ENCODE data around the gene RTP5.
"Not testable (repeated sequence)": the region's sequence is repeated elsewhere in the genome, so short reads cannot be mapped to it uniquely, and the experiment has no call there.

The RTP5 gene

DNA sequence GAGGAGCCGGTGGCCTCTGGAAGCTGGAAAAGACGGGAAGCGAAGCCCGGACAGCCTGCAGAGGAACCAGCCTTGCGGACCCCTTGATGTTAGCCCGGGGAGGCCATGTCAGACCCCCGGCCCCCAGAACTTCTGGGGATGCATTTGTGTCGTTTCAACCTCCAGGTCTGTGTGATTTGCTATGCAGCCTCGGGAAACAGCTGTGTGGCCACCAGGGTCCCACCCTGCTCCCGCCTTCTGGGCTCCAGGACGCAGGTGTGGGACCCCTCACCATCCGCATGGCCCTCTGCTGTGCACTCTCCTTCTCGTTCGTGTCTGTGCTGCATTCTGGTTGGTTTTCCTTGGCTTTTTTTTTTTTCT is 47.3 kb upstream of the RTP5 start:
- ATAC-seq (ENCODE audit: low read depth) (no peak), DNase-seq (ENCODE audit: low spot score) (no peak)
- H3K36me3 ChIP-seq (ENCODE audit: low read depth), result no peaks in the 10 kb centered on the region
- no peak overlapping the region for H3K4me3 ChIP-seq (ENCODE audit: severe bottlenecking)
- H3K27ac ChIP-seq (ENCODE audit: poor library complexity, severe bottlenecking), result no peak overlapping the region
- peaks cover 2% of the 10 kb centered on the region for H3K9me3 ChIP-seq (ENCODE audit: severe bottlenecking)
- H3K27me3 ChIP-seq (ENCODE audit: insufficient read depth, poor library complexity, severe bottlenecking), result no peaks in the 10 kb centered on the region
- TF ChIP-seq, protein P1, sequence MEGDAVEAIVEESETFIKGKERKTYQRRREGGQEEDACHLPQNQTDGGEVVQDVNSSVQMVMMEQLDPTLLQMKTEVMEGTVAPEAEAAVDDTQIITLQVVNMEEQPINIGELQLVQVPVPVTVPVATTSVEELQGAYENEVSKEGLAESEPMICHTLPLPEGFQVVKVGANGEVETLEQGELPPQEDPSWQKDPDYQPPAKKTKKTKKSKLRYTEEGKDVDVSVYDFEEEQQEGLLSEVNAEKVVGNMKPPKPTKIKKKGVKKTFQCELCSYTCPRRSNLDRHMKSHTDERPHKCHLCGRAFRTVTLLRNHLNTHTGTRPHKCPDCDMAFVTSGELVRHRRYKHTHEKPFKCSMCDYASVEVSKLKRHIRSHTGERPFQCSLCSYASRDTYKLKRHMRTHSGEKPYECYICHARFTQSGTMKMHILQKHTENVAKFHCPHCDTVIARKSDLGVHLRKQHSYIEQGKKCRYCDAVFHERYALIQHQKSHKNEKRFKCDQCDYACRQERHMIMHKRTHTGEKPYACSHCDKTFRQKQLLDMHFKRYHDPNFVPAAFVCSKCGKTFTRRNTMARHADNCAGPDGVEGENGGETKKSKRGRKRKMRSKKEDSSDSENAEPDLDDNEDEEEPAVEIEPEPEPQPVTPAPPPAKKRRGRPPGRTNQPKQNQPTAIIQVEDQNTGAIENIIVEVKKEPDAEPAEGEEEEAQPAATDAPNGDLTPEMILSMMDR (IDR thresholded peaks at IDR 0.05; ENCODE audit: poor library complexity, severe bottlenecking), result no peak
- H3K4me1 ChIP-seq (ENCODE audit: insufficient read depth, poor library complexity, severe bottlenecking), result no peaks in the 10 kb centered on the region

DNA sequence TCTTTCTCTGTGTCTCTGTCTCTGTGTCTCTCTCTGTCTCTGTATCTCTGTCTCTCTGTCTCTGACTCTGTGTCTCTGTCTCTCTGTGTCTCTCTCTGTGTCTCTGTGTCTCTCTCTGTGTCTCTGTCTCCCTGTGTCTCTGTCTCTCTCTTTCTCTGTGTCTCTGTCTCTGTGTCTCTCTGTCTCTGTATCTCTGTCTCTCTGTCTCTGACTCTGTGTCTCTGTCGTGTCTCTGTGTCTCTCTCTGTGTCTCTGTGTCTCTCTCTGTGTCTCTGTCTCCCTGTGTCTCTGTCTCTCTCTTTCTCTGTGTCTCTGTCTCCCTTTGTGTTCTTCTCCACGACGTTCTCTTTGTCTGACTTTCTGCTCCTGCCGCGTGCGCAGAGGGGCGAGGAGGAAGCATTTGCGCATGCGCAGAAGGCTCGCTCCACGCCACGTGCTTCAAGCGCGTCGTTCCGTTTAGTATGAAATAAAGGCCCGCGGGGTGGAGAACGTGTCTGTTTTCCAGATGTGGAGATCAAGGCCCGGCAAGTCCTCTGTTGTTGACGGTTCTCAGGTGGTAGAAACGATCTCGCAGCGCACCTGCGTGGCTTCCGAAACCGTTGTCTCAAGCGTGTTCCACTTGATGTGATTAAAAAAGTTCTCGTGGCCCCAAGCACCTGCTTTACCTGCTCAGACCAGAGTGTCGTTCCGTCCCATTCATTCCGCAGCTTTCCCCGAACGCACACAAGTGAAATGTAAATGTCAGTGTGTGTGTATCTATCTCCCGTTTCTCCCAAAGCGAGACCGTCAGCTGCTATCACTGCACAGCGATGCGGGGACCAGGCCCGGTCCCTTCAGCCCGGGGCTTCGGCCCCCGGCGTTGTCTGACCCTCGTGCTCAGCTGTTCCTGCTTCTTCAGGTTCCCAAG is 45.7 kb upstream of the RTP5 start:
- not testable (repeated sequence) for H3K36me3 ChIP-seq (ENCODE audit: low read depth); H3K4me3 ChIP-seq (ENCODE audit: severe bottlenecking); DNase-seq (ENCODE audit: low spot score); H3K9me3 ChIP-seq (ENCODE audit: severe bottlenecking); H3K27me3 ChIP-seq (ENCODE audit: insufficient read depth, poor library complexity, severe bottlenecking); H3K4me1 ChIP-seq (ENCODE audit: insufficient read depth, poor library complexity, severe bottlenecking); H3K27ac ChIP-seq (ENCODE audit: poor library complexity, severe bottlenecking); ATAC-seq (ENCODE audit: low read depth)

DNA sequence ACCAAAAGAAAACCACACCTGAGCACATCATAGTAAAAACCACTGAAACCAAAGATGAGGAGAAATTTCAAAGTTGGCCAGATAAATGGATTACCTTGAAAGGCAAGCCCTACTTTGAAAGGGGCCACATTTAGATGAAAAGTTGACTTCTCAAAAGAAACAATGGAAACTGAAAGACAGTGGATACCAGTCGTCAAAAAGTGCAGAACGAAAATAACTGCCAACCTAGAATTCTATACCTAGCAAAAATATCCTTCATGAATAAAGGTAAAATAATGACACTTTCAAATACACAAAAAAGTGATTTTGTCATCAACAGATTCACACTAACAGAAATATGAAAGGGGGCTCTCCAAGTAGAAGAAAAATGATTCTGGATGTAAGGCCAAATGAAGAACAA is 42.1 kb upstream of the RTP5 start:
- ATAC-seq (ENCODE audit: low read depth) (no peak), DNase-seq (ENCODE audit: low spot score) (no peak)
- H3K4me1 ChIP-seq (ENCODE audit: insufficient read depth, poor library complexity, severe bottlenecking), result no peaks in the 10 kb centered on the region
- H3K27ac ChIP-seq (ENCODE audit: poor library complexity, severe bottlenecking), result no peak overlapping the region
- H3K9me3 ChIP-seq (ENCODE audit: severe bottlenecking), result peaks cover 3% of the 10 kb centered on the region
- H3K27me3 ChIP-seq (ENCODE audit: insufficient read depth, poor library complexity, severe bottlenecking), result no peaks in the 10 kb centered on the region
- H3K36me3 ChIP-seq (ENCODE audit: low read depth), result no peaks in the 10 kb centered on the region
- no peak overlapping the region for H3K4me3 ChIP-seq (ENCODE audit: severe bottlenecking)
- TF ChIP-seq, protein P1 (IDR thresholded peaks at IDR 0.05; ENCODE audit: poor library complexity, severe bottlenecking), result no peak

DNA sequence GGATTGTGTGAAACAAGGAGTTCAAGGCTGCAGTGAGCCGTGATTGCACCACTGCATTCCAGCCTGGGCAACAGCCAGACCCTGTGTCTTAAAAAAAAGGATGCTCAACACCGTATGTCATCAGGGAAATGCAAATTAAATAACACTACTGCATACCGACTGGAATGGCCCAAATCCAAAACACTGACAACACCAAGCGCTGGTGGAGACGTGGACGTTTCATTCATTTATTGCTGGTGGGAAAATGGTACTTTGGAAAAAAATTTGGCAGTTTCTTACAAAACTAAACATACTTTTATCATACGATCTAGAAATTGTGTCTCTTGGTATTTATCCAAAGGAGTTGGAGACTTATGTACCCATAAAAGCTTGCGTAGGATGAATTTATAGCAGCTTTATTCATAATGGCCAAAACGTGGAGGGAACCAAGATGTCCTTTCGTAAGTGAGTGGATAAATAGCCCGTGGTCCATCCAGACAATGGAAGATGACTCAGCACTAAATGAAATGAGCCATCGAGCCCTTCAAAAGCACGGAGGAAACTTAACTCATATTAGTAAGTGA is 36.3 kb upstream of the RTP5 start:
- TF ChIP-seq, protein P1 (IDR thresholded peaks at IDR 0.05; ENCODE audit: poor library complexity, severe bottlenecking), result no peak
- Histone ChIP-seq H3K36me3 (ENCODE audit: low read depth) (no peaks in the 10 kb centered on the region), H3K27me3 (ENCODE audit: insufficient read depth, poor library complexity, severe bottlenecking) (no peaks in the 10 kb centered on the region), H3K4me3 (ENCODE audit: severe bottlenecking) (no peak overlapping the region), H3K27ac (ENCODE audit: poor library complexity, severe bottlenecking) (no peak overlapping the region), H3K4me1 (ENCODE audit: insufficient read depth, poor library complexity, severe bottlenecking) (no peaks in the 10 kb centered on the region), H3K9me3 (ENCODE audit: severe bottlenecking) (no peaks in the 10 kb centered on the region)
- no peak for ATAC-seq (ENCODE audit: low read depth)
- DNase-seq (ENCODE audit: low spot score), result no peak

DNA sequence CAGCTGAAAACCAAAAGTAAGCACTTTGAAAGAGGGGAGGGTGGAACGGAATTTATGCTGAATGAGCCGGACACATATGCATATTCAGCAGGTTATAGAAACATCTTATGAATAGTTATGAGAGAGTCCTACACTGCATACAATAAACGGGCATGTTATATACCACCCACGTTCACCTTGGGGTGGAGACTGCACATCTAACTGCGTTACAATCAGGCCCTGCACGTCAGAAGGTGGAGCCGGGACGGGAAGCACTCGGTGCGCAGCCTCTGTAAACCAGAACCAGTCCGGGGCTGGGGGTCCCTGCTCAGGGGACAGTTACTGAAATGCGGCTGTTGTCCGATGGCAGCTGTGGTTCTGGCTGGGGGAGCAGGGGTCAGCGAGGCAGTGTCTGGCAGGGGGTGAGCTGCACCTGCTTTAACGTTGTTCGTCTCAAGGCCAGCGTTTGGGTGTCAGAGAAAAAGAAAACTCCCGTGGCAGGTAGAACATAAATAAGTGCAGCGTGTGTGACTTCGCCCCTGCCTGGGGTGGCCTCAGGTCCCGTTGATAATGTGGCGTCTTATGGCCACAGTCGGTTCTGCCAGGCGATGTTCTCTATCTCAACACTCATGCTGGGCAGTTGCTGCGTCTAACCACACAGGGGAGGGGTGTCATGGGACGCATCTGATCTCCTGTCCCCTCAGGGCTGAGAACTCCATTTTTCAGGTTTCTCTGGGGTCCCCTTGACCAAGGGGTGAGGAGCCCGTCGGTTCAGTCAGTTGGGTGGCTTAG is 35.6 kb upstream of the RTP5 start:
- H3K27me3 ChIP-seq (ENCODE audit: insufficient read depth, poor library complexity, severe bottlenecking); H3K9me3 ChIP-seq (ENCODE audit: severe bottlenecking); DNase-seq (ENCODE audit: low spot score); H3K4me1 ChIP-seq (ENCODE audit: insufficient read depth, poor library complexity, severe bottlenecking); H3K27ac ChIP-seq (ENCODE audit: poor library complexity, severe bottlenecking); H3K4me3 ChIP-seq (ENCODE audit: severe bottlenecking); ATAC-seq (ENCODE audit: low read depth); H3K36me3 ChIP-seq (ENCODE audit: low read depth): not testable (repeated sequence)

Measured in RWPE2 (cell line).